ENCODE results near the gene MLLT3.

Gene MLLT3

GRCh38 chr9:20630241-20630943 is 8.1 kb upstream of the MLLT3 start:
- DNase-seq (ENCODE audit: low read depth, low spot score): no peak
- no peak overlapping the region for H3K27ac ChIP-seq

- H3K27ac ChIP-seq: no peak overlapping the region
- no peak for DNase-seq (ENCODE audit: low read depth, low spot score)
These were observed 2.7 kb upstream of the MLLT3 start for GRCh38 chr9:20625003-20625349.

GRCh38 chr9:20624201-20625002 is 2.1 kb upstream of the MLLT3 start:
- peak overlapping the region; percentile 5 for H3K27ac ChIP-seq
- DNase-seq (ENCODE audit: low read depth, low spot score): no peak

- H3K27ac ChIP-seq: peak overlapping the region; percentile 5
- no peak for DNase-seq (ENCODE audit: low read depth, low spot score)
These were observed 1.4 kb upstream of the MLLT3 start for GRCh38 chr9:20623748-20624124.

GRCh38 chr9:20623021-20623747 is 885 bp upstream of the MLLT3 start:
- DNase-seq (ENCODE audit: low read depth, low spot score): no peak
- H3K27ac ChIP-seq: peak overlapping the region; percentile 63

GRCh38 chr9:20621471-20622329 is 599 bp downstream of the MLLT3 start:
- no peak for DNase-seq (ENCODE audit: low read depth, low spot score)
- H3K27ac ChIP-seq: peak overlapping the region; percentile 63

GRCh38 chr9:20620650-20621470 is 1.4 kb downstream of the MLLT3 start:
- no peak for DNase-seq (ENCODE audit: low read depth, low spot score)
- H3K27ac ChIP-seq: peak overlapping the region; percentile 37

GRCh38 chr9:20619487-20620200 is 2.7 kb downstream of the MLLT3 start:
- no peak for DNase-seq (ENCODE audit: low read depth, low spot score)
- peak overlapping the region; percentile 37 for H3K27ac ChIP-seq

GRCh38 chr9:20618361-20618802 is 3.9 kb downstream of the MLLT3 start:
- DNase-seq (ENCODE audit: low read depth, low spot score): peak; percentile 84
- peak overlapping the region; percentile 37 for H3K27ac ChIP-seq

GRCh38 chr9:20616808-20617207 is 5.5 kb downstream of the MLLT3 start:
- DNase-seq (ENCODE audit: low read depth, low spot score): no peak
- no peak overlapping the region for H3K27ac ChIP-seq

GRCh38 chr9:20614602-20615216 is 7.6 kb downstream of the MLLT3 start:
- H3K27ac ChIP-seq: no peak overlapping the region
- no peak for DNase-seq (ENCODE audit: low read depth, low spot score)

GRCh38 chr9:20611691-20612287 is 10.5 kb downstream of the MLLT3 start:
- H3K27ac ChIP-seq: peak overlapping the region; percentile 53
- DNase-seq (ENCODE audit: low read depth, low spot score): no peak

- no peak for DNase-seq (ENCODE audit: low read depth, low spot score)
These were observed 11.7 kb downstream of the MLLT3 start for GRCh38 chr9:20610591-20610990.

GRCh38 chr9:20608582-20608981 is 13.7 kb downstream of the MLLT3 start:
- H3K27ac ChIP-seq: no peak overlapping the region
- DNase-seq (ENCODE audit: low read depth, low spot score): no peak

More at GRCh38 chr9:20610591-20610990, 11.7 kb downstream of the MLLT3 start:
- no peak overlapping the region for H3K27ac ChIP-seq

- no peak for DNase-seq (ENCODE audit: low read depth, low spot score)
- no peak overlapping the region for H3K27ac ChIP-seq
These were observed 15.6 kb downstream of the MLLT3 start for GRCh38 chr9:20606652-20607051.

GRCh38 chr9:20604562-20604961 is 17.7 kb downstream of the MLLT3 start:
- no peak overlapping the region for H3K27ac ChIP-seq
- DNase-seq (ENCODE audit: low read depth, low spot score): no peak

GRCh38 chr9:20603524-20604268 is 18.6 kb downstream of the MLLT3 start:
- no peak overlapping the region for H3K27ac ChIP-seq
- DNase-seq (ENCODE audit: low read depth, low spot score): no peak

All from epithelial cell of prostate (primary cell).